WI38 (cell line): ENCODE measurements around the gene HSPB6.
A peak's percentile ranks its signal among the peaks of the same experiment; 100 is the strongest.
"Not testable (repeated sequence)": the region's sequence is repeated elsewhere in the genome, so short reads cannot be mapped to it uniquely, and the experiment has no call there.

Experiments used
- H3K4me3 ChIP-seq: 2 replicates; pipeline ENCODE4 v1.5.1; 2011; ENCODE audit warnings: low read depth, mild to moderate bottlenecking, control low read depth, low read length
- TF ChIP-seq, protein P1 (sequence below): IDR thresholded peaks from 2 replicates; pipeline ENCODE4 v1.5.1; 2012; ENCODE audit warnings: low read depth, mild to moderate bottlenecking, control low read depth, low read length

Gene HSPB6

DNA sequence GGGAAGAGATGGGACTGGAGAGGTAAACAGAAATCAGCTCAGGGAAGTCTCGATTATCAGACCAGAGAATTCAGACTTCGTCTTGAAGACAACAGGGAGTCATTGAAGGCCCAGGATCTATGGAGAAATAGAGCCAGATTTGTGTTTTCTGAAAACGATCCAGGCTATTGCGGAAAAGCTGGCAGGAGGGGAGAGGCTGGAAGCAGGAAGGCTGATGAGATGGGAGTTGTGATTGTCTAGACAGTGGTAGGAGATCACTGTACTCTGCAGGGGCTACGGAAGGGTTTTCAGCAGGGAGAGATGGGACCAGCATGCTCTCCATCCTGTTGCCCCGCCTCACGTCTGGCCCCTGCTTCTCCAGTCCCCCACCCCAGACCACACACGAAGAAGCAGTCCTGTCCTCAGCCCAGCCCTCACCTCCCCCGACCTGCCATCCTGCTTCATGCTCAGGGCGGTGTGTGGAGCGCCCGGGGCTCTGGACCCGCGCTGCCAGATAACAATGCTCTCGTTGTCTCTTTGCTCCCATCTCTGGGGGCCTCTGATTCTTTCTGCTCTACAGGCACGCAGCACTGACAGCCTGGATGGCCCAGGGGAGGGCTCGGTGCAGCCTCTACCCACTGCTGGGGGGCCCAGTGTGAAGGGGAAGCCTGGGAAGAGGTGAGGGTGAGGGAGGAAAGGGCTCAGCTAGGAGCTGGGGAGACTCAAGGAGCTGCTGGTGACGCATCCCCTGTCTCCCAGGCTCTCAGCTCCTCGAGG is 20.4 kb upstream of the HSPB6 start:
- TF ChIP-seq, protein P1, sequence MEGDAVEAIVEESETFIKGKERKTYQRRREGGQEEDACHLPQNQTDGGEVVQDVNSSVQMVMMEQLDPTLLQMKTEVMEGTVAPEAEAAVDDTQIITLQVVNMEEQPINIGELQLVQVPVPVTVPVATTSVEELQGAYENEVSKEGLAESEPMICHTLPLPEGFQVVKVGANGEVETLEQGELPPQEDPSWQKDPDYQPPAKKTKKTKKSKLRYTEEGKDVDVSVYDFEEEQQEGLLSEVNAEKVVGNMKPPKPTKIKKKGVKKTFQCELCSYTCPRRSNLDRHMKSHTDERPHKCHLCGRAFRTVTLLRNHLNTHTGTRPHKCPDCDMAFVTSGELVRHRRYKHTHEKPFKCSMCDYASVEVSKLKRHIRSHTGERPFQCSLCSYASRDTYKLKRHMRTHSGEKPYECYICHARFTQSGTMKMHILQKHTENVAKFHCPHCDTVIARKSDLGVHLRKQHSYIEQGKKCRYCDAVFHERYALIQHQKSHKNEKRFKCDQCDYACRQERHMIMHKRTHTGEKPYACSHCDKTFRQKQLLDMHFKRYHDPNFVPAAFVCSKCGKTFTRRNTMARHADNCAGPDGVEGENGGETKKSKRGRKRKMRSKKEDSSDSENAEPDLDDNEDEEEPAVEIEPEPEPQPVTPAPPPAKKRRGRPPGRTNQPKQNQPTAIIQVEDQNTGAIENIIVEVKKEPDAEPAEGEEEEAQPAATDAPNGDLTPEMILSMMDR = no peak
- no peak overlapping the region for H3K4me3 ChIP-seq

DNA sequence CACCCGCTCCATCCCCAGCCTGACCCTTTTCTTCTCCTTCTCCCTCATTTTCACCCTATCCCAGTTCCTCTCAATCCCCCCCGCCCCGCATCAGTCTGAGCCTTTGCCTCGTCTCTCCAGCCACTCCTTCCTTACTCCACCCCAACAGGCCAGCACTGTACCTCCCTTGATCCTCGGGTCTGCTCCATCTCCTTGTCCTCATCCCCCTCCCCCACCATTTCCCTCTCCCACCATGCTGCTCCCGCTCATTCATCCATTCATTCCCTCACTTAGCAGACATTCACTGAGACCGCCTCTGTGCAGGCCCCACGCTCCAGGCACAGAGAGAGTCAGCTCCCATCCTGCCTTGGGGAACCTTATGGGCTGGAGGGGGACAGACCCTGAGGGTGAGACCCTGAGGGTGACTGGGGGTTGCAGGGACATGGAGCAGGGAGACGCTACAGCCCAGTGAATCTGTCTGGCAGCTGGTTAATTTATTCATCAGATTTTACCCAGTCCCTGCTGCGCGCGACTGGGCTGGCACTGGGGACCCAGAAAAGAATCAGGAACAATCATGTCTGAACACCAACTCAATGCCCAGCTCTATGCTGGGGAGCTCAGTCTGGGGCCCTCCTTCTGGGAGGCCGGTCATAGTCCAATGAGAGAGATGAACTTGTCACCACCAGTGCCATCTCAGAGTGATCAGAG is 19.4 kb upstream of the HSPB6 start:
- peak overlapping the region; percentile 71 for H3K4me3 ChIP-seq
- TF ChIP-seq, protein P1 = no peak

DNA sequence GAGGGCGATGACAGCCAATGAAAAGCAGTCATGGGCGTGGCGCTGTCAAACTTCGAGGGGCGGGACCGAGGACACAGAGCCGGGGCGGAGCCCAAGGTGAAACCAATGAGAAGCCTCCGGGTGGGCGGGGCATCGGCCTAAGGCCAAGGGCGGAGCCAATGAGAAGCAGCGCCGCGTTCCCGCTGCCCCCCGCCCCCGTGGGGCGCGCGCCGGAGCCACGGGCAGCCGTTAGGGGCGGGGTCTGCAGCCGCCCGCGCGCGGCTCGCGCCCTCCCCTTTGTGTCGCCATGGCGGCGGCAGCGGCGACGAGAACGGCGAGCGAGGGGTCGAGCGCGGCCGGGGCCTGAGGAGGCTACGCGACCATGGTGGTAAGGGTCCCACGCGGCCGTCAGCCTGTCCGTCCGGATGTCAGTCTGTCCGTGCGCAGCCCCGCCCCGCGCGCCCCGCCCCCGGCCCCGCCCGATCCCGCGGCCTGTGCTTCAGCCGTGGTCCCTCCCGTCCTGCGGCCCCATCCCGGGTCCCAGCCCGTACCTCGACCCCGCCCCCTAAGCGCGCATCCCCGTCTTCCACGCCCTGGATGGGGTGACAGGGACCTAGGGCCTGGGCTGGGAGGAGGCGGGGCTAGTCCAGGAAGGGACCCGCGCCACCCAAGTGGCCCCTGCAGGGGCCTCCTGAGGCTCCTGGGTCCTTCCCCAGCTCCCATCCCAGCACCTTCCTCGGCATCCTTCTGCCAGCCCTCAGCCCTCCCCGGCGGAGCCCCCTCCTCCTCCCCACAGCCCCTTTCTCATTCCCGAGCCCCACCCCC is 18.7 kb upstream of the HSPB6 start, which contains the start of gene ARHGAP33:
Gene ARHGAP33, plus strand, starts transcription at position 267 of the 804 bp plus-strand sequence. Its CDS starts 95 bp downstream, at position 362.
- H3K4me3 ChIP-seq = peak within 1 kb of the TSS; percentile 71
- TF ChIP-seq, protein P1 = no peak

DNA sequence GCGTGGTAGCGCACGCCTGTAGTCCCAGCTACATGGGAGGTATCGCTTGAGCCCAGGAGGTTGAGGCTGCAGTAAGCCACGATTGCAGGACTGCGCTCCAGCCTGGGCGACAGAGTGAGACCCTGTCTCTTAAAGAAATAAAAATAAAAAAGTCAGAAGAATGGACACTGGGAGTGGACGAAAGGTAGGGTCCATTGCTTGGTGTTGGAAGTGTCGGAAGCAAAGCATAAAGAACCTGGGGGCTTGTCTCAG is 18.1 kb upstream of the HSPB6 start:
- peak overlapping the region; percentile 39 for H3K4me3 ChIP-seq
- TF ChIP-seq, protein P1 = no peak

DNA sequence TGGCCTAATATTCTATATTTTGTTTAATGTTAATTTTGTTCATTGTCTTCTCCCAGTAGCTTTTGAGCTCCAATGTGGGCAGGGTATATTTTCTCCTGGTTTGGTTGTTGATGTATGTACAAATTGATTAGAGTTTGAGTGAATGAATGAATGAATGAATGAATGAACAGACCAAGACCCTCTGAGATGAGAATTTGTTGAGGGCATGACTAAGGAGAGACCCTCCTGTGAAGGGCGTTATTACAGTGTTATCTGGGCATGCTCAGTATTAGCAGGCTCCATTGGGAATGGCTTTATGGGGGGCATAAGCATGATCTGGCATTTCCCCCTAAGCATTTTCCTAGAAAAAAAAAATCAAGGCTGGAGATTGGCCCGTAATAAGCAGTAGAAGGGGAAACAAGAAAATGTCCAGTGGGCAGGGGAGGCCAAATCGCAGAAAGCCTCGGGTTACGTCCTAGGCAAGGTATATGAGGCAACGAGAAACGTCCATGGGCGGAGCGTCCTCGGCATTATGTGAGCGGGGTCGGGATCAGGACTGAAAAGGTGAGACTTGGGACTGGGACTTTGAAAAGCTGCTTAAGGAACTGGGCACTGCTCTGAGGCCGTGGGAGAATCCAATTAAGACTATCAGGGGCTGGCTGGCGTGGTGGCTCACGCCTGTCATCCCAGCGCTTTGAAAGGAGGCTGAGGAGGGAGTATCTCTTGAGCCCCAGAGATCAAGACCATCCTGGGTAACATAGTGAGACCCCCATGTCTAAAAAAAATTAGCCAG is 17.6 kb upstream of the HSPB6 start:
- H3K4me3 ChIP-seq = peak overlapping the region; percentile 39
- TF ChIP-seq, protein P1 = no peak

DNA sequence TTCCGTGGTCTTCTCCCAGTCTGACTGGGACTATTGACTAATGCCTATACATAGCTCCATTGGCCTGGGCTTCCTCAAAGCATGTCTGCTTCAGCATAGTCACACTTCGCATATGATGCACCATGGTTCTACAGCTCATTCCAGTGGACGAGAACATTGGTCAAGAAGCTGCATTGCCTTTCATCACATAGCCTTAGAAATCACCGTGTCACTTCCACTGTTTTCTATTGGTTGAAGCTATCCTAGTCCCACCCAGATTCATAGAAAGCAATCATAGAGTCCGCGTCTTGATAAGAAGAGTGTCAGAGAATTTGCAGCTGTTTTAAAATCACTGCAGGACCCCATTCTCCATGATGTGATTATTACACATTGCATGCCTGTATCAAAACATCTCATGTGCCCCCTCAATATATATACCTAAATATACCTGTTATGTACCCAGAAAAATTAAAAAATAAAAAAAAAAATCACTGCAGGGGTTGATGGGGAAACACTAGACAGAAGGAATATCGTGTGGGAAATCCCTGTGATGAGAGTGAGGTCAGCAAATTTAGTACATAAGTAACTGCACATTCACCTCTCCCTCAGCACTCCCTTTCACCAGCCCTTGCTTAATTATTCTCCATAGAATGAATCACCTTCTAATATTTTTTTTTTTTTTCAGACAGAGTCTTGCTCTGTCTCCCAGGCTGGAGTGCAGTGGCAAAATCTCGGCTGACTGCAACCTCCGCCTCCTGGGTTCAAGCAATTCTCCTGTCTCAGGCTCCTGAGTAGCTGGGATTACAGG is 16.4 kb upstream of the HSPB6 start:
- TF ChIP-seq, protein P1 = no peak
- no peak overlapping the region for H3K4me3 ChIP-seq

DNA sequence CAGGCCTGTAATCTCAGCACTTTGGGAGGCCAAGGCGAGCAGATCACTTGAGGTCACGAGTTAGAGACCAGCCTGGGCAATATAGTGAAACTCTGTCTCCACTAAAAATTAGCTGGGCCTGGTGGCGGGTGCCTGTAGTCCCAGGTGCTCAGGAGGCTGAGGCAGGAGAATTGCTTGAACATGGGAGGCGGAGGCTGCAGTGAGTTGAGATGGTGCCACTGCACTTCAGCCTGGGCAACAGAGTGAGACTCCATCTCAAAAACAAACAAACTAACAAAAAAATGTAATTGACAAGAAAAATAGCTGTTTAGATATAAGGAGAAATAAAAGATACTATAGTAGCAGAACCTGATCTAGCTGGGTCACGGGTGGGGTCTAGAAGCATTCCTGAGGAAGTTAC is 15.5 kb upstream of the HSPB6 start:
- H3K4me3 ChIP-seq = not testable (repeated sequence)
